HG02973 (cell line): ENCODE results near the gene TRMT1.

Experiments
- ATAC-seq: cut with Tn5 transposase; IDR thresholded peaks from one replicate; pipeline ENCODE4 v1.9.1; 2021; ENCODE audit warnings: moderate library complexity; ENCODE audit not compliant: unreplicated experiment

TRMT1 gene

GRCh38 chr19:13127811-13128575 is 11.5 kb upstream of the TRMT1 start:
- no peak for ATAC-seq

DNA sequence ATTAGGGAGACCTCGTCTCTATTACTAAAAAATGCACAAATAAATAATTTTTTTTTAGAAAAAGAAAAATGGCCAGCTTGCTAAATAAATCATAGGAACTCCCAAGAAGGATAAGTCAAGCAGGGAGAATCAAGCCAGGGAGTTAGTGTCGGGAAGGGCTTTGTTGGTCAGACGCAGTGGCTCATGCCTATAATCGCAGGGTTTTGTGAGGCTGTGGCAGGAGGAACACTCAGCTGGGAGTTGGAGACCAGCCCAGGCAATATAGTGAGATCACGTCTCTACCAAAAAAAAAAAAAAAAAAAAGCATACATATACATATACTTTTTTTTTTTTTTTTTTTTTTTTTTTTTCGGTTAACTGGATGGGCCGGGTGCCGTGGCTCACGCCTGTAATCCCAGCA is 10.5 kb upstream of the TRMT1 start:
- ATAC-seq = no peak

- ATAC-seq = no peak
Observed at GRCh38 chr19:13122980-13123957, 6.7 kb upstream of the TRMT1 start.

DNA sequence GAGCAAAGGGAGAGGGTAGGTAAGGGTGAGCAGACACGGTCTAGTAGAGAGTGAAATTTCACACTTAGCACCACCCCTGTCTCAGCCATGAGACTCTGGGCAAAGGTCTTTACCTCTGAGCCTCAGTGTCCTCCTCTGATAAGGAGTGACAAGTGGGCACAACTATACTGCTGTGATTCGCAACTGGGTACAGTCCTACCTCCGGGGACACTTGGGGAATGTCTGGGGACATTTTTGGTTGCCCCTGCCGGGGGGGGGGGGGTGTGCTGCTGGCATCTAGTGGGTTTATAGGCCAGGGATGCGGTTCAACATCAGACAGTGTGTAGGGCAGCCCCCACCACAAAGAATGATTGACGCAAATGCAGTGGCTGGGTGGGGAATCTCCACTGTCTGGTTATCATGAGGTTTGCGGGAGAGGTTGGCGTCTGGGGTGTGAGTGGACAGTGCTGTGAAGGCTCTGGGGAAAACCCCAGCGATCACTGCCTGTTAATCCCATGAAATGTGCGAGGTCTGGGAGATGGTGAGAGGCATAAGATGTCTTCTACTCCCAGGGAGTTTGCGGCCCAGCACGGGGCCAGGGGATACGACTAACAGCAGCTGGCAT is 5.8 kb upstream of the TRMT1 start:
- ATAC-seq = no peak

- no peak for ATAC-seq
Observed at GRCh38 chr19:13121551-13122274, 5.2 kb upstream of the TRMT1 start.

DNA sequence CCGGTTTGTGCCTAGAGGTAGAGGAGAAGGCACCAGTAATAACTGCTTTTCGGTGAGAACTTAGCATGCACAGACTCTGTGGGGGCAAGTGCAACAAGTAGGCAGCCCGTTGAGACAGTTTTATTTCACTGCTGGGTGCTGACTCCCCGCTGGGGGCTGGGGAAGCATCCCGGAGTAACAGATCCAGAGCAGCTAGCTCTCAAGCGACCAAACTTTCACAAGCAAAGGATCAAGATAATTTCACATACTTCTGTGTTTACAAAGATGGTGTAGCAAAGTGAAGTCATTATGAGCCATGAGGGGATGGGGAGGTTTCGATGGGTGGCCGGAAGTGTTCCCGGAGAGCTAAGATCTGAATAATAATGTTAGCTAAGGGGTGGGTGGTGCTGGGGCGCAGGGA is 4.3 kb upstream of the TRMT1 start:
- no peak for ATAC-seq

DNA sequence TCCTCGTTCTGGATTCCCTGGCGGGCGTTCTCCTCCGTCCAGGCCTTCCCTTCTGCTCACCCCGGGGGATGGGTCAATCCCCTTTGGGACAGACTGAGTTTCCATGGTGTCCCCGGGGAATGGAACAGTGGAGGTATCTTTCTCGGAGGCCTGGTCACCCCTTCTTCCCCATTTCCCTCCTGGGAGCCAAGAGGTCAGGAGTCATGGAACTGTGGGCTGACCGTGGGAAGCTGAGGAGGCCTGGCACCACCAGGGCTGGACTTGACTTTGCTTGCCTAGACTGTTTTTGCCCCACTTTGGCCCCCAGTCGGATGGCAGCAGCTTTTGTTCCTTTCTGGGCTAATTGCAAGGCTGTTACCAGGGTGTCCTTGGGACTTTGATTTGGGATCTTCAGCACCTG is 3.5 kb upstream of the TRMT1 start:
- ATAC-seq = no peak

DNA sequence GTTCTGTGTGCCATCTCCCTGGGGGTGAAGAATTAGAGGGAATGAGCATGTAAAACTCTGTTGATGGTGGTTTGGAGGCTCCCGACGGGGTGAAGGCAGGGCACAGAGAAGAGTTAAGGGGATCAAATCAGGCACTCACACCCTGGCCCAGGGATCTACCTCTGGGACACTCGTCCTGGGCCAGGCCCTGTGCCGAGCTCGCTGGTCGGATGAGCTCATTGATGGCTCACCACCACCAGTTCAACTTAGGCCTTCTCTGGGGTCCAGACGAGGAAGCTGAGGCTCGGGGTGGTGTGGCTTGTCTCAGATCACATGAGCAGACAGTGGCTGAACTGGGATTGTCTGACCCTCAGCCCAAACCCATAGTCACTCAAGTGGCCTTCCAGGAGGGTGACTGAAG is 3.1 kb upstream of the TRMT1 start:
- no peak for ATAC-seq

- ATAC-seq = peak; percentile 7
Observed at GRCh38 chr19:13118424-13119193, 2.1 kb upstream of the TRMT1 start.

DNA sequence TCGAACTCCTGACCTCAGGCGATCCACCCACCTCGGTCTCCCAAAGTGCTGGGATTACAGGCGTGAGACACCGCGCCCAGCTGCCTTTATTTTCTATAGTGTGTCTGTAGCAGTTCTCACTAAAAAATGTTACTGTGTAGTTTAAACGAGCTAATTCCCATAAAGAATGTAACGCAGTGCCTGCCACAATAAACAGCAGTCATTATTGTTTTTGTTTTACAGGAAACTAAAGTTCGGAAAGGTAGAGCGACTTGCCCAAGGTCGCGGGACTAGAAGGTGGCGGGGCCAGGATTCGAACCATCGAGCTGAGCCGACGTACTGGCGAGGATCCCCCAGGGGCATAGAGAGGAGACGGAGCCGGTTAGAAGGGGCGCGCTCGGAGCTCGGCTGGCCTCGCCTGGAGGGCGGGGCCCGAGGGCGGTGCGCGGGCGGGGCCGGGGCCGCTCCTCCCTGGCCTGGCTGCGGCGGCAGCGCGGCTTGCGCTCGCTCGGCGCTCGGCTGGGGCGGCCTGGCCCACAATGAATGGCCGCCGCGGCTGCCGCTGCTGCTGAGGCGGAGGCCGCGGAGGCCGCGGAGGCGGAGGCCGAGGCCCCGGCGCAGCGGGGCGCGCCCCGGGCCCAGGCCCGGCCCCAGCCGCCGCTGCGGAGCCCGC is 1.4 kb upstream of the TRMT1 start, which contains the start of gene NACC1:
Gene NACC1 (plus strand): TSS at position 493 of the 652 bp plus-strand sequence. CDS start 16,944 bp downstream, outside the sequence.
- ATAC-seq = peak; percentile 47

DNA sequence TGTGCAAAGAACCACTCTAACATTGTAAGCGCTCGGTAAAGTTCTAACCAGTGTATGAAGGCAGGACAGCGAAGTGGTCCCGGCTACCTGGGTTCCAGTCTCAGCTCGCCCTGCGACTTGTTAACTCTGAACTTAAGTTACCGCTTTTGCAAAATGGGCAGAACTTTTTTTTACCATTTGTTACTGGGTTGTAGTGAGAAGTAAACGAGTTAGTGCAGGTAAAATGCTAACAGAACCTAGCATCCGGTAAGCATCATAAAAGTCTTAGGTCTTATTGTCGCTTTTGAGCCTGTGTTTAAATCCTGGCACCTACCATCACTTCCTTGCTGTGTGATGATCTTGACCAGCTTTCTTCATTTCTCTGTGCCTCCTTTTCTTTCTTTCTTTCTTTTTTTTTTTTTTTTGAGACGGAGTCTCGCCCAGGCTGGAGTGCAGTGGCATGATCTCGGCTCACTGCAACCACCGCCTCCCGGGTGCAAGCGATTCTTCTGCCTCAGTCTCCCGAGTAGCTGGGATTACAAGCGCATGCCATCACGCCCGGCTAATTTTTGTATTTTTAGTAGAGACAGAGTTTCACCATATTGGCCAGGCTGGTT is 734 bp upstream of the TRMT1 start:
- ATAC-seq = no peak

- no peak for ATAC-seq
Observed at GRCh38 chr19:13115936-13116281, 631 bp downstream of the TRMT1 start.

GRCh38 chr19:13112555-13112954 is 4.0 kb downstream of the TRMT1 start:
- ATAC-seq = no peak

DNA sequence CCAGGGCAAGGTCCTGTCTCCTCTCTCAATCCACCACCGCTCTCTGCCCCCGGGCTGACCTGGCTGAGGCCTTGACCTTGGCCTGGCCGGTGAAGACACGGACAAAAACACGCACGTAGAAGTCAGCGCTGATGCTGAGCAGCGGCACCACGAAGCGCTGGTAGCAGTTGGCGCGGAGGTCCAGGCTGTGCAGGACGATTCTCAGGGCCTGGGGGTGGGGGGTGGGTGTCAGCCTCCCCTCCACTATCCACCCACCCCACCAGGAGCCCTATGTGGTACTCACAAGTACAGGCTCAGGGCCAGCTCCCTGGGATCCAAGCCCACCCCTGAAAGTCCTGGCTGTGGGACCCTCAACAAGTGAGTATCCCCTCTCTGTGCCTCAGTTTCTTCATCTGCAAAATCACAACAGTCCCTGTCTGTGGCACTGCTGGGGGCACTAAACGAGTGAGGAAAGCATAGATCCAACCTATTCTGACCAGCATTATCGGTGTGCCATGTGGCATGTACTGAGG is 6.4 kb downstream of the TRMT1 start:
- no peak for ATAC-seq

DNA sequence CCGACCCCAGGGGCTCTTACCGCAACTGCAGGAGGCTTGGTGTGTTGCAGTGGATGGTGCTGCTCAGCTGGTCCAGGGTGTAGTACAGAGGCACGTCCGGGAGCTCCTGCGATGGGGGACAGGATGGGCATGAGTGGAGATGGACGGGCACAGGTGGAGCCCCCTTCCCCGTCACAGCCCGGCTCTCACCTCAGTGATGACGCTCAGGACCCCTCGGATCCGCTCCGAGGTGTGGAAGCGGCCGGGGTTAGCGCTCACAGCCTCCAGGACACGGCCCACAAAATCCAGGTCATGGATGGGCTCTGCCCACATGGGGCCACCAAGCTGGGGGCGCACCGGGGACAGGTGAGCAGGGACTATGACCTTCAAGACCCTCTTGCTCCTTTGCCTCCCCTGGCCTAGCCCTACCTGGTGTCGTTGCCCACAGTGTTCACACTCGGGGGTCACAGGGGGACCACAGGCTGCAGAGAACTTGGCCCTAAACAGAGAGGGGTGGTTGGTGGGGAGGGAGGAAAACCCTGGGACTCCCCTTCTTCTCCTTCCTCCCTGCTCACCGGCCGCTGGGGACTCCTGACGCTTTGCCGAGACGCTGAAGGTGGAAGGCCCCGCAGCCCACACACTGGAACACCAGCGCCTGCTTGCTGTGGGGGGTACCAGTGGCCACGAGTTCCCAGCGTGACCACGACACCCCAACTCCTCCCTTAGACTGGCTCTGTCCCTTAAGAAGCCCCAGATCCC is 7.0 kb downstream of the TRMT1 start:
- no peak for ATAC-seq

DNA sequence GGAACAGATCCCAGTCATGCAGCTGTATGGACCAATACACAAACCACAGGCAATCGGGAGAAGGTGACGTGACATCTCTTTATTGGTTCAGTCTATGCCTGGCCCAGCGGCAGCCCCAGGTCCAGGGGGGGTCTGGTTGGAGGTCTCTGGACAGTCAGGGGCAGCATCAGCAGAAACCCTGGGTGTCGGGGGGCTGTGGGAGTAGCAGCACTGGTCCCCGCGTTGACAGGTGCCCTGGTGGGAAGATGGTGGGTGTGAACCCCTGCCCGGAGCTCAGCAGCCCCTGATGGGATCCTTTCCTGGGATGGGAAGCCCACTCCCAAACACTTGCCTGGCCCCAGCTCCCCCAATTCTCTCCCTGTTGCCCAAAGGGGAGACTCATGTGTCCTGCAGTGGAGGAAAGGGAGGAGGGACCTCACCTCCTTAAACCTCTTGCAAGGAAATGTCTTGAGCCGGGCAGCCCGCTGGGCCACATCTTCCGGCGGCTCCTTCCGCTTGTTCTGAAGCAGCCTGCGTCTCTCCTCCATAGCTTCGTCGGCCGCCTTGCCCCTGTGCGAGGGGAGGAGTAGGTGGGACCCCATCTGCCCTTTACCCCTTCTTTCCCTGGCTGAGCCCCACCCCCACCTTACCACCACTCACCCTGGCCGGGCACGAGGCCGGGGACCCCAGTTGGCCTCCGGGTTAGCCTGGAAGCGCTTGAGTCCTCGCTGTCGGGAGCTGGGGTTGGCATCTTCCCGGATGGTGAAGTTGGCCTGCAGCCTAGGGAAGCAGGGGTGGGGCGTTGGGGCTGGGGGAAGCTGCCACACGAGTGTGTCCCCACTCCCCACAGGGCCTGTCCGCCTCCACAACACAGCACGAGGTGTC is 11.5 kb downstream of the TRMT1 start:
- ATAC-seq = no peak

- no peak for ATAC-seq
Observed at GRCh38 chr19:13104360-13104847, 12.1 kb downstream of the TRMT1 start.
